Measurements from ENCODE around the gene NCK1. TPM values are rescaled to one million over a fixed set of nuclear protein-coding genes. Genes with fewer than 3 reads are reported as not detected.

Gene NCK1
- total and polyA plus RNA-seq, 9 of the 15 experiments (the other 6 are each of a cell fraction or from before 2014, with no cell fraction given): 17.3 to 30.5 (median 25.0) TPM

- TF ChIP-seq, protein P1, sequence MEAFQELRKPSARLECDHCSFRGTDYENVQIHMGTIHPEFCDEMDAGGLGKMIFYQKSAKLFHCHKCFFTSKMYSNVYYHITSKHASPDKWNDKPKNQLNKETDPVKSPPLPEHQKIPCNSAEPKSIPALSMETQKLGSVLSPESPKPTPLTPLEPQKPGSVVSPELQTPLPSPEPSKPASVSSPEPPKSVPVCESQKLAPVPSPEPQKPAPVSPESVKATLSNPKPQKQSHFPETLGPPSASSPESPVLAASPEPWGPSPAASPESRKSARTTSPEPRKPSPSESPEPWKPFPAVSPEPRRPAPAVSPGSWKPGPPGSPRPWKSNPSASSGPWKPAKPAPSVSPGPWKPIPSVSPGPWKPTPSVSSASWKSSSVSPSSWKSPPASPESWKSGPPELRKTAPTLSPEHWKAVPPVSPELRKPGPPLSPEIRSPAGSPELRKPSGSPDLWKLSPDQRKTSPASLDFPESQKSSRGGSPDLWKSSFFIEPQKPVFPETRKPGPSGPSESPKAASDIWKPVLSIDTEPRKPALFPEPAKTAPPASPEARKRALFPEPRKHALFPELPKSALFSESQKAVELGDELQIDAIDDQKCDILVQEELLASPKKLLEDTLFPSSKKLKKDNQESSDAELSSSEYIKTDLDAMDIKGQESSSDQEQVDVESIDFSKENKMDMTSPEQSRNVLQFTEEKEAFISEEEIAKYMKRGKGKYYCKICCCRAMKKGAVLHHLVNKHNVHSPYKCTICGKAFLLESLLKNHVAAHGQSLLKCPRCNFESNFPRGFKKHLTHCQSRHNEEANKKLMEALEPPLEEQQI (IDR thresholded peaks at IDR 0.05): no peak
- TF ChIP-seq RBM39 (optimal IDR thresholded peaks at IDR 0.05; ENCODE audit: low read depth, low read length) (no peak), GTF2A2 (tag; IDR thresholded peaks at IDR 0.05) (no peak), FOXA1 (IDR thresholded peaks at IDR 0.05; ENCODE audit: borderline replicate concordance) (no peak), CHD1 (IDR thresholded peaks at IDR 0.05; ENCODE audit: low read length) (no peak), SRSF9 (IDR thresholded peaks at IDR 0.05; ENCODE audit: borderline replicate concordance, low read depth, low read length) (no peak), RBM25 (IDR thresholded peaks at IDR 0.05; ENCODE audit: low read depth, low read length, severe bottlenecking) (no peak), TAF15 (IDR thresholded peaks at IDR 0.05; ENCODE audit: low read depth, low read length) (no peak), PHF20 (IDR thresholded peaks at IDR 0.05; ENCODE audit: partially characterized antibody) (no peak), SMAD4 (CRISPR knock-in tag; conservative IDR thresholded peaks at IDR 0.05) (no peak), PTTG1 (tag; IDR thresholded peaks at IDR 0.05; ENCODE audit: low read depth) (no peak), SPI1 (IDR thresholded peaks at IDR 0.05; ENCODE audit: borderline replicate concordance, low read depth, low read length) (no peak), CBX2 (IDR thresholded peaks at IDR 0.05; ENCODE audit: insufficient read depth, low read length, poor library complexity, severe bottlenecking) (no peak), L3MBTL2 (IDR thresholded peaks at IDR 0.05) (peak; percentile 68), TRIM28 (IDR thresholded peaks at IDR 0.05) (no peak), CXXC5 (CRISPR knock-in tag; IDR thresholded peaks at IDR 0.05) (peak; percentile 43; the same call in 1 of the 2 replicates), STAG1 (CRISPR knock-in tag; IDR thresholded peaks at IDR 0.05; ENCODE audit: borderline replicate concordance) (no peak), EWSR1 (IDR thresholded peaks at IDR 0.05; ENCODE audit: borderline replicate concordance, low read depth, partially characterized antibody) (no peak), BRD4 (IDR thresholded peaks at IDR 0.05) (no peak), ZKSCAN8 (CRISPR knock-in tag; IDR thresholded peaks at IDR 0.05) (no peak), ELF1 (tag; IDR thresholded peaks at IDR 0.05) (peak; percentile 48), ZNF143 (CRISPR knock-in tag; IDR thresholded peaks at IDR 0.05) (no peak), POLR2G (IDR thresholded peaks at IDR 0.05; ENCODE audit: low read depth, low read length) (peak; percentile 34; the same call in 1 of the 2 replicates)
- TF ChIP-seq, protein P2, sequence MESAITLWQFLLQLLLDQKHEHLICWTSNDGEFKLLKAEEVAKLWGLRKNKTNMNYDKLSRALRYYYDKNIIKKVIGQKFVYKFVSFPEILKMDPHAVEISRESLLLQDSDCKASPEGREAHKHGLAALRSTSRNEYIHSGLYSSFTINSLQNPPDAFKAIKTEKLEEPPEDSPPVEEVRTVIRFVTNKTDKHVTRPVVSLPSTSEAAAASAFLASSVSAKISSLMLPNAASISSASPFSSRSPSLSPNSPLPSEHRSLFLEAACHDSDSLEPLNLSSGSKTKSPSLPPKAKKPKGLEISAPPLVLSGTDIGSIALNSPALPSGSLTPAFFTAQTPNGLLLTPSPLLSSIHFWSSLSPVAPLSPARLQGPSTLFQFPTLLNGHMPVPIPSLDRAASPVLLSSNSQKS (CRISPR knock-in tag; IDR thresholded peaks at IDR 0.05): no peak
- TF ChIP-seq, protein P3, sequence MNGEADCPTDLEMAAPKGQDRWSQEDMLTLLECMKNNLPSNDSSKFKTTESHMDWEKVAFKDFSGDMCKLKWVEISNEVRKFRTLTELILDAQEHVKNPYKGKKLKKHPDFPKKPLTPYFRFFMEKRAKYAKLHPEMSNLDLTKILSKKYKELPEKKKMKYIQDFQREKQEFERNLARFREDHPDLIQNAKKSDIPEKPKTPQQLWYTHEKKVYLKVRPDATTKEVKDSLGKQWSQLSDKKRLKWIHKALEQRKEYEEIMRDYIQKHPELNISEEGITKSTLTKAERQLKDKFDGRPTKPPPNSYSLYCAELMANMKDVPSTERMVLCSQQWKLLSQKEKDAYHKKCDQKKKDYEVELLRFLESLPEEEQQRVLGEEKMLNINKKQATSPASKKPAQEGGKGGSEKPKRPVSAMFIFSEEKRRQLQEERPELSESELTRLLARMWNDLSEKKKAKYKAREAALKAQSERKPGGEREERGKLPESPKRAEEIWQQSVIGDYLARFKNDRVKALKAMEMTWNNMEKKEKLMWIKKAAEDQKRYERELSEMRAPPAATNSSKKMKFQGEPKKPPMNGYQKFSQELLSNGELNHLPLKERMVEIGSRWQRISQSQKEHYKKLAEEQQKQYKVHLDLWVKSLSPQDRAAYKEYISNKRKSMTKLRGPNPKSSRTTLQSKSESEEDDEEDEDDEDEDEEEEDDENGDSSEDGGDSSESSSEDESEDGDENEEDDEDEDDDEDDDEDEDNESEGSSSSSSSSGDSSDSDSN (IDR thresholded peaks at IDR 0.05; ENCODE audit: borderline replicate concordance in 1 of 2, low read depth in 2 of 2, low read length in 2 of 2): 0 out of 4 replicates have a peak, but pooled peaks of 1 of the 2 experiments have one; percentile 36
Measured at GRCh38 chr3:136957751-136958288, 95.8 kb downstream of the NCK1 start, which contains the start of gene IL20RB (continued).
